NT2/D1 (cell line): ENCODE measurements around the gene GFOD2.

Experiments used
- SUZ12 ChIP-seq: IDR thresholded peaks from 2 replicates; pipeline ENCODE4 v1.6.1; 2011; ENCODE audit not compliant: insufficient read length, insufficient read depth; ENCODE audit errors: extremely low read depth
- YY1 ChIP-seq: IDR thresholded peaks from 2 replicates; pipeline ENCODE4 v1.6.1; 2011; ENCODE audit not compliant: insufficient read length, insufficient read depth
- ZNF274 ChIP-seq: IDR thresholded peaks from 2 replicates; pipeline ENCODE4 v1.6.1; 2011; ENCODE audit warnings: mild to moderate bottlenecking, low read depth, low read length

DNA sequence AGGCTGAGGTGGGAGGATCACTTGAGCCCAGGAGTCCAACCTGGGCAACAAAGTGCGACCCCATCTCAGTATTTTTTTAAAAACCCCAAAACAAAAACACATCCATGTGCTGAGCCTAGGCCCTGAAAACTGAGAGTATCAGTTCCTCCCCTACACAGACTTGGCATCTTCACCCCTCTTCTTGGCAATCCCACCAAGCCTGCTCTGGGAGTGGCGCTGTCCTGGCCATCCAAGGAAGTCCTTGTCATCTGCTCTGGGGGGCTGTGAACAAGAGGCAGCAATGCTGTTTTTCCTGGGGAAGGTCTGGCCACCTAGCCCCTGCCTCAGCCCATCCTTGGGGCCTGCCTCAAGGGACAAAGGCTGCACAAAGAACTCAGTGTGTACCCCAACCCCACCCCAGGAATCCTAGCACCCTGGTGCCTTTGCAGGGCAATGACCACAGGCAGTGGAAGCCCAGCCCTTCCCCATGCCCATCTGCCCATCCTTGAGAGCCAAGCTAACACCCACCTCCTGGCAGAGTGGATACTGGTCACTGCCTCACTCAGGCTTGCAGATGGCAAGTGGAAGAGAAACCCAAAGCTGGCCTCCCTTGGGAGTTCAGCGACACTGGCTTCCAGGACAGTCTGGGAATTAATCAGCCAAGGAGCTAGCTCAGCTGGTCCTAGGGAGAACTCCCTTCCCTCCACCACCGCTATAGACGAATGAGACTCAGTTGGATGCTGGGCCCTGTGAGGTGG, 14.8 kb upstream of the GFOD2 start:
- TF ChIP-seq YY1, result no peak
- TF ChIP-seq ZNF274, result no peak
- TF ChIP-seq SUZ12, result no peak
